Skin of body (tissue), 2 donors: ENCODE measurements around the gene HAND1. TPM values are rescaled to one million over a fixed set of nuclear protein-coding genes. Genes with fewer than 3 reads are reported as not detected.

ENCODE experiments used
- DNase-seq: peaks from one replicate; lab custom pipeline; 2025; lab: John Stamatoyannopoulos, UW
- total RNA-seq: library from RNA; depleted of rRNA; stranded (reverse); fragments of >200 nt; gene quantifications from one replicate; pipeline ENCODE4 v1.2.3, GENCODE V29; 2014

Gene HAND1
- total RNA-seq, 1 donor from 2014 or later, result not detected

DNA sequence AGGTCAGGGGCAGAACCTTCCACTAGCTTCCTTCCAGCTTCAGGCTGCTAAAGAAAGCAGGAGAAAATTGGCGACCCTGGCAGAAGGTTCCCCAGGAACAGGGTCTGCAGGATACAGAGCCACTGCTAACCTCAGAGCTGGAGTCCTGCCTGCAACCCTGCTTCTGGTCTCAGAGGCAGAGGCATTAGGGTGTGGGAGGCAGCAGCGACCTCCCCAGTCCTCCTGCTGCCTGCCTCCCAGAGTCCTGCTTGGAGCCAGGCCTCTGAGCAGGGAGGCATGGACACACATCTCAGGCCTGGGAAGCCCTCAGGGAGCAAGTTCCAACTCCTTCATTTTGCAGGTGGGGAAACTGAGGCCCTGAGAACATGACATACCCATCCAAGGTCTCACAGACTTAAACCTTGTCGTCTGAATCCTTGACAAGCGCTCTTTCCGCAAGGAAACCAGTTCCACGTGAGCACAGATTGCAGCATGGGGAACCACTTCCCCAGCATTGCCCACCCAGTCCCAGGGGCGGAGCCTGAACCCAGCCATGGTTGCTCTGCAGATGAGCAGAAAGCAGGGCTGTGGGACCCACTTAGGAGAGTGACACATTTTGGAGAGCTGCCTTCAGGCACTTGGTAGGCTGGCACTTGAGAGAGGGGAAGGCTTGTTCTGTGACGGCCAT lies 28.2 kb upstream of the HAND1 start:
- no peak for DNase-seq

GRCh38 chr5:154505567-154505966 lies 27.5 kb upstream of the HAND1 start:
- DNase-seq, result no peak

GRCh38 chr5:154503698-154504039 lies 25.6 kb upstream of the HAND1 start:
- no peak for DNase-seq

- DNase-seq, result no peak
Measured at GRCh38 chr5:154502180-154502579, 24.2 kb upstream of the HAND1 start.

- DNase-seq, result no peak
Measured at GRCh38 chr5:154501566-154501965, 23.5 kb upstream of the HAND1 start.

- no peak for DNase-seq
Measured at GRCh38 chr5:154498994-154499393, 21.0 kb upstream of the HAND1 start.

DNA sequence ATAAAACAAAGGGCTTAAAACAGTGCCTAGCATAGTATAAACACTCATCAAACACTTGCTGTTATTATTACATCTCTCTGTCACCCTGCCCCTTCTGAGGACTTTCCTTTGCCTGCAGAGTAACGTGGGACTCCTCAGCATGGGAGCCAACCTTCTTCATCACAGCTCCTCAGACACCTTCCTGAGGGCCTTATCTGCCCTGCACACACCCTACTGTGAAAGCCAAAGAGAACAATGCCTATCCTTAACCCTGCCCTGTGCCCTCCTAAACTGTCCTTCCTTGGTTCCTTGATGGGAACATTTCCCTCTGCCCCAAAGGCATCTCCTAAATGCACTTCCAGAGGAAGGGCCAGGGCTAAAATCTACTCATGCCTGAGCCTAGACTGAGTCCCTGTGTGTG lies 20.6 kb upstream of the HAND1 start:
- DNase-seq, result no peak

DNA sequence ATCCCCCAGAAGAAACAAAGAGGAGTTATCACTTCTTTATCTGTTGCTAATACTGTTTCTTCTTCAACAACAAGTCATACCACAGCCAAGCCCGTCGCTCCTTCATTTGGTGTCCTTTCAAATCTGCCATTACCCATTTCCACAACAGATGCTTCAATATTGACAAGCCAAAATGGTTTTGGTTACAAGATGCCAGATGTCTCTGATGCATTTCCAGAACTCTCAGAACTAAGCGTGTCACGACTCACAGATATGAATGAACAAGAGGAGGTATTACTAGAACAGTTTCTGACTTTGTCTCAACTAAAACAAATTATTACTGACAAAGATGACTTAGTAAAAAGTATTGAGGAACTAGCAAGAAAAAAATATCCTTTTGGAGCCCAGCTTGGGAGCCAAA lies 16.0 kb upstream of the HAND1 start:
- no peak for DNase-seq

DNA sequence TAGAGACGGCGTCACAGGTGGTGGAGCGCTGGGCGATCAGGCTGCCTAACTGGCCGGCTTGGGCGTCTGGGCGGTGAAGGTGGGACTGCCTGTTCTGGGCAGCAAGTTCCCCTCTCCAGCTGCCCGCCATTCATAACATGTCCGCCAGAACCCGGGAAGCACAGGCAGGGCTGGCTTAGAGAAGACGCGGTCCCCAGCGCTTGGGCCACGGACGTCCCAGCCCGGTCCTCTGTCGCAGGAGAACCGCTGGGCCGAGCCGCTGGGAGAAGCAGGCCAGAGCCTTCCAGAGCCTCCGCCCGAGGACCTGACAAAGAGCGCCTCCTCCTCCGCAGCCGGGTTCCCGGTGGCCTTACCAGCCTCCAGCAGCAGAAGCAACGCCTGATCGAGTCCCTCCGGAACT lies 15.2 kb upstream of the HAND1 start:
- no peak for DNase-seq

DNA sequence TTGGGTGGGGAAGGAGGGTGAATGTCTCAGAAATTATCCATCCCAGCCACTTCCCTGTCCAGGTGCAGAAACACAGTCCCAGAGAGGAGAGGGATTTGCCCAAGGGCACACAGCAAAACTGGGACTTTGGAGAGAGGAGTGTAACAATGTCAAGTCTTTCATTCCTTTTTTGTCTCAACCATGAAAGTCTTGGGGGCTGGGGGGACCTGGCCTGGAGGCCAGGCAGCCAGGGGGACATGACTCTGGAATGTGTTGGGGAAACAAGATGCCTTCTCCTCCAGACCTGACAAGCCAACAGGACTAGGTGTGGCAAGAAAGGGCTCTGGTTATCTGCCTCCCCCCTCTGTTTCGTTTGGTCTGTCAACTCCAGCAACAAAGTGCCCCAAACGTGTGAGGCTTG lies 13.9 kb upstream of the HAND1 start:
- DNase-seq, result no peak

DNA sequence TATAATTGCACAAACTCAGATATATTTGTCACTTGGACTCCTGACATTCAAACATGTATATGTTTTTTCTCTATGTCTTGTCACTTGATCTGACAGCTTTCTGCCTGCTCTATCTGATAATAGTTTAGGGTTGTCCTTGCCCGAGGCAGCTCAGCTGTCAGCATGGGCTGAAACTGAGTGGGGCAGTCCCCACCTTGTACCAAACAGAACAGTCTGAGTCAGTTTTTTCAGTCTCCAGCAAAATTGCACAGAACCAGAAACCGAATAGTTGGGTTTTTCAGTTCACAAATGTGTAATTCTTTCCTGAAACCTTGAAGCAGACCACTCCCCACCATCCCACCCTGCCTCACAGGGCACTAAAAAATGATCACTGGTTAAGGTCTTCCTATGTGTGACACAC lies 9.5 kb upstream of the HAND1 start:
- DNase-seq, result no peak

- DNase-seq, result no peak
Measured at GRCh38 chr5:154486427-154486866, 8.4 kb upstream of the HAND1 start.

- DNase-seq, result no peak
Measured at GRCh38 chr5:154485850-154486426, 7.9 kb upstream of the HAND1 start.

DNA sequence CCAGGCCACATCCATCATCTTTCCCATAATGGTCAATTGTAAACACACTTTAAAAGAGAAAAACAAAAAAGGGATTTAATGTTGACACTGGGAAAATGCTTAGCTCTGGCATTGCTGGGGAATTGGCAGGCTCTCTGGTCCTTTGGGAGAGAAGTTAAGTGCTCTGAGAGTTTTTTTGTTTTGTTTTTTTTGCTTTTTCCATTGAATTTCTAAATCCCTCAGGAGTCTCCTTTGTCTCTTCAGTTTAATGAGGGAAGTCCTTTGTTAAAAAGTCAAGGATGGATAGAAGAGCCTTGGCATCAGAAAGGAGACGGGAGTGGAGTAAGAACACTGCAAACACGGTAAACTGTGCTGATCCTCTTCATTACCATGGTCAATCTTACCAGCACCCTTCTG lies 7.1 kb upstream of the HAND1 start:
- no peak for DNase-seq

- DNase-seq, result no peak
Measured at GRCh38 chr5:154484393-154485095, 6.5 kb upstream of the HAND1 start.

DNA sequence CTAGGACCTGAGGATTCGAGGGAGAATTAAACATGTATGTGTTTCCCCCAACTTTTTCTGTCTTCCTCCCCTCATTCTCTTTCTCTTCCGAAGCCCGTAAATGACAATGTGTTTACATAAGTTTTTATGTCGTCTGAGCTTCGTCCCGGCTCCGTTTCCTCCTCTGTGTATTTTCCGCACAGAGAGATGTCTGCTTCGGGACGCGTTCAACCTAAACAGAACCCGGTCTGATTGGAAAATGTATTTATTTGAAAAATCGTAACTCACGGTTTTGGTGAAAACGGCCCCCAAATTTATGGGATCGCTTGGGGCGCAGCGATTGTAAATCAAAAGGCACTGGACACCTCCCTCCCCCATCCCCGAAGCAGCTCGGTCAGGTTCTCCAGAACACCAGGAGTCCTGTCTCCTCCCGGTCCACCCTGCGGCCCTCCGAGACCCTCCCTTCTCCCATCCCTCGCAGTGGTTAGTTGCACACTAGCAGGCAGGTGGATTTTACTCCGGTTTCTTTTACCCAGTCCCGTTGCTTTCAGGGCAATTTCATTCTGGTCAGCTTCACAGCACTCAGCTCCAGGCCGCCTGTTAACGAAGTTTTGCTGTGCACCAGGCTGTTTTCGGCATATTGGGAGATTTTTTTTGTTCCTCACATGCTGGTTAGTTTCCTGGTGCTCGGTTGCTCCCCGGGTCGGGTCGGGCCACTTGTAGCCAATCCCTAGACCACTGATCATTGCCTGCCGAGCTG lies 5.8 kb upstream of the HAND1 start:
- DNase-seq, result no peak

DNA sequence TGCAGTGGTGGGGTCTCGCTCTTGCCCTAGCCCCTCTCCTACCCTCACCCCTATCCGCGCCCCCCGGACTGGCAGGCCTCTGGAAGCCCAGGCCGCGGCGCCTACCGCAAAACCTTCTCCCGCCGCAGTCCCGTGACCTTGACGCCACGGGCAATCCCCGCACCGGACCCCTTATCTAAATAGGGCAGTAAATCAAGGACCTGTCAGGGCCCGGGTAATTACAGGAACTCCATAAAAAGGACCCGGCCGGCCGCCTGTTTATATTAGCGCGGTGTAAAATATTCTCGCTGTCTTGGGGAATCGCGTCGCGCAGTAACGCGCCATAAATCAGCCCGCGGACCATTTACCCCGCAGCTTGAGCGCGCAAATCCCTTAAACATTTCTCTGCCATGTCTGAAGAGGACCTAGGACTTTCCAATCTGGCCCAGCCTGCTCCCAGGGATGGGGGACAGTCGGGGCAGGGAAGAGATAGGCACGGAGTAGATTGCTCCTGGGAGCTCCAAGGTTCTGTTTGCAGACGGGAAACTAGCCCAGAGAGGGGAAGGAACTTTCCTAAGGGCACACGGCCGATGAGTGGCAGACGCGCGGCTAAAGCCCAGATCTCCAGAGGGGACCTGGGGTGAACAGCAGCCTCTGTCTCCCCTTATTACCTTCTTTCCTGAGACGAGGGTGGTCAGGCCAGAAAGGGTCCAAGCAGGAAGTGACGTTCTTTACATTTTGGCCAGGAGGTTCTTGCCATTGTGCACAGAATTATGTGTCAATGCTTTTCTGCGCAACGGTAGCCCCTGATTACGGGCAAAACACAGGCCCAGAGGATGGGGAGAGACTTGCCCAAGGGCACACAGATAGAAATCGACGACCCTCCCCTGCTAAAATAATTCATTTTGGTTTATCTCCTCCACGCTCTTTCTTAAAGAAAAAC lies 4.8 kb upstream of the HAND1 start:
- DNase-seq, result no peak

- DNase-seq, result no peak
Measured at GRCh38 chr5:154481584-154482381, 3.8 kb upstream of the HAND1 start.

- no peak for DNase-seq
Measured at GRCh38 chr5:154480847-154481246, 2.8 kb upstream of the HAND1 start.
